ENCODE results near the gene TRIM6. TPM values are rescaled to one million over a fixed set of nuclear protein-coding genes. Genes with fewer than 3 reads are reported as not detected.

The TRIM6 gene
- total and polyA plus RNA-seq, 2 donors (not counting 3 experiments of a cell fraction or from before 2014, with no cell fraction given) = 3.9 to 5.6 TPM

DNA sequence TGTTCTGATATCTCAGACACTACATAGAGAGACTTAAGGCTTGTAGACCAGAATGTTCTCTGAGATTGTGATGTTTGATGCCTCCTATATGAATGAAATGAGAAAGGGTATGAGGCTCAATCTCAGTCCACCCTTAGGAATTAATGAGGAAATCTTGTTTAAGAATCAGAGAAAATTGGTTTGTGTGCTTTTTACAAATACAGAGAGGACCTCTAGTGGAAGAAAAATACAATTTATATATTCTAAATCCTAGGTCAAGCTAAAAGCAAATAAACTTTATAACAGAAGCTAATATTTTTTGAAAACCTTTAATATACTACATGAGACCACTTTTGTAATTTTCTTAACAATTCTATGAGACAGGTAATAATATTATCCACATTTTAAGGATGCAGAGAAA, 43.1 kb upstream of the TRIM6 start:
- dilution Hi-C loops (cut with MboI; ENCODE audit: extremely low pct_ligation_motif_present, low sequenced_read_pairs) = no loop called here
- H2AFZ ChIP-seq (ENCODE audit: low read depth, low read length) = no peak overlapping the region
- POLR2A ChIA-PET = no interaction called here
- no peaks in the 10 kb centered on the region for H3K4me1 ChIP-seq (ENCODE audit: control insufficient read depth, extremely low read depth, insufficient read depth, low read length)
- FAIRE-seq (no peak), DNase-seq (ENCODE audit: low read depth, low spot score) (no peak)
- no peaks in the 10 kb centered on the region for H3K9me3 ChIP-seq (replicated peaks; ENCODE audit: control insufficient read depth, insufficient read depth, low read length)
- intact Hi-C loops (cut with micrococcal nuclease) = loop anchor here (10.0 kb wide), 1 partner anchor 429 kb away; no protein-coding TSS in a partner anchor
- no peaks in the 10 kb centered on the region for H3K79me2 ChIP-seq (ENCODE audit: control insufficient read depth, insufficient read depth, low read length)
- CTCF ChIA-PET = interaction anchor here (0.6 to 1.1 kb wide), 3 partner anchors 77 to 428 kb away, joined by 3 to 5 read pairs (median 3); no protein-coding TSS in a partner anchor
- no peaks in the 10 kb centered on the region for H3K27me3 ChIP-seq (ENCODE audit: control insufficient read depth in 2 of 2, insufficient read depth in 2 of 2, low read length in 2 of 2)
- no peak overlapping the region for H3K4me2 ChIP-seq (ENCODE audit: insufficient read depth, low read length)
- no peak overlapping the region for H3K27ac ChIP-seq (ENCODE audit: insufficient read depth, low read depth, low read length)
- TF ChIP-seq CTCF (IDR thresholded peaks at IDR 0.05; ENCODE audit: extremely low read depth in 1 of 2, insufficient read depth in 1 of 2, low read depth in 1 of 2, low read length in 2 of 2) (no peak), EZH2 (IDR thresholded peaks at IDR 0.05; ENCODE audit: borderline replicate concordance, low read depth, low read length, severe bottlenecking) (no peak), GATA2 (IDR thresholded peaks at IDR 0.05; ENCODE audit: insufficient read depth, insufficient read length, low read depth, low read length) (no peak)
- H3K36me3 ChIP-seq (ENCODE audit: control insufficient read depth in 2 of 2, extremely low read depth in 1 of 2, insufficient read depth in 2 of 2, low read length in 2 of 2) = no peaks in the 10 kb centered on the region
- no peak overlapping the region for H3K9ac ChIP-seq (replicated peaks; ENCODE audit: extremely low read depth, insufficient read depth, low read length)
- H4K20me1 ChIP-seq (replicated peaks; ENCODE audit: control insufficient read depth, extremely low read depth, insufficient read depth, low read length) = no peaks in the 10 kb centered on the region
- BruUV-seq (replicated peaks) = no TSS peak
- H3K9me1 ChIP-seq (replicated peaks; ENCODE audit: control insufficient read depth, extremely low read depth, insufficient read depth, low read length) = no peaks in the 10 kb centered on the region
- H3K4me3 ChIP-seq (replicated peaks in 1 of 3; ENCODE audit: insufficient read depth in 1 of 3, low read depth in 1 of 3, low read length in 3 of 3) = no peak overlapping the region

GRCh38 chr11:5556596-5557188, 39.7 kb upstream of the TRIM6 start:
- H3K27ac ChIP-seq (ENCODE audit: insufficient read depth, low read depth, low read length) = no peak overlapping the region
- no peak for FAIRE-seq
- POLR2A ChIA-PET = no interaction called here

More at GRCh38 chr11:5556596-5557188, 39.7 kb upstream of the TRIM6 start:
- no peaks in the 10 kb centered on the region for H3K4me1 ChIP-seq (ENCODE audit: control insufficient read depth, extremely low read depth, insufficient read depth, low read length)
- CTCF ChIA-PET = no interaction called here
- no peaks in the 10 kb centered on the region for H3K36me3 ChIP-seq (ENCODE audit: control insufficient read depth in 2 of 2, extremely low read depth in 1 of 2, insufficient read depth in 2 of 2, low read length in 2 of 2)
- DNase-seq (ENCODE audit: low read depth, low spot score) = no peak
- H3K79me2 ChIP-seq (ENCODE audit: control insufficient read depth, insufficient read depth, low read length) = no peaks in the 10 kb centered on the region
- no peaks in the 10 kb centered on the region for H3K27me3 ChIP-seq (ENCODE audit: control insufficient read depth in 2 of 2, insufficient read depth in 2 of 2, low read length in 2 of 2)
- no peak overlapping the region for H3K9ac ChIP-seq (replicated peaks; ENCODE audit: extremely low read depth, insufficient read depth, low read length)
- H2AFZ ChIP-seq (ENCODE audit: low read depth, low read length) = no peak overlapping the region
- dilution Hi-C loops (cut with MboI; ENCODE audit: extremely low pct_ligation_motif_present, low sequenced_read_pairs) (no loop called here), intact Hi-C loops (cut with micrococcal nuclease) (loop anchor here (10.0 kb wide), 1 partner anchor 432 kb away; no protein-coding TSS in a partner anchor)
- TF ChIP-seq JUN (IDR thresholded peaks at IDR 0.05; ENCODE audit: borderline replicate concordance, insufficient read depth, insufficient read length, low read depth) (no peak), GATA2 (IDR thresholded peaks at IDR 0.05; ENCODE audit: insufficient read depth, insufficient read length, low read depth, low read length) (no peak), POLR2A (IDR thresholded peaks at IDR 0.05; ENCODE audit: low read depth, low read length) (no peak), POLR2AphosphoS5 (IDR thresholded peaks at IDR 0.05; ENCODE audit: insufficient read depth, low read depth, low read length) (no peak), MYC (IDR thresholded peaks at IDR 0.05; ENCODE audit: low read depth, low read length) (no peak), FOS (IDR thresholded peaks at IDR 0.05; ENCODE audit: borderline replicate concordance, insufficient read depth, low read length) (no peak), EZH2 (IDR thresholded peaks at IDR 0.05; ENCODE audit: borderline replicate concordance, low read depth, low read length, severe bottlenecking) (no peak), CTCF (IDR thresholded peaks at IDR 0.05; ENCODE audit: extremely low read depth in 1 of 2, insufficient read depth in 1 of 2, low read depth in 1 of 2, low read length in 2 of 2) (no peak)
- TF ChIP-seq, protein P1, sequence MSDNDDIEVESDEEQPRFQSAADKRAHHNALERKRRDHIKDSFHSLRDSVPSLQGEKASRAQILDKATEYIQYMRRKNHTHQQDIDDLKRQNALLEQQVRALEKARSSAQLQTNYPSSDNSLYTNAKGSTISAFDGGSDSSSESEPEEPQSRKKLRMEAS (IDR thresholded peaks at IDR 0.05; ENCODE audit: insufficient read depth, insufficient read length) = no peak
- no TSS peak for BruUV-seq (replicated peaks)
- no peak overlapping the region for H3K4me3 ChIP-seq (replicated peaks in 1 of 3; ENCODE audit: insufficient read depth in 1 of 3, low read depth in 1 of 3, low read length in 3 of 3)
- no peaks in the 10 kb centered on the region for H3K9me1 ChIP-seq (replicated peaks; ENCODE audit: control insufficient read depth, extremely low read depth, insufficient read depth, low read length)
- no peaks in the 10 kb centered on the region for H4K20me1 ChIP-seq (replicated peaks; ENCODE audit: control insufficient read depth, extremely low read depth, insufficient read depth, low read length)
- no peak overlapping the region for H3K4me2 ChIP-seq (ENCODE audit: insufficient read depth, low read length)
- no peaks in the 10 kb centered on the region for H3K9me3 ChIP-seq (replicated peaks; ENCODE audit: control insufficient read depth, insufficient read depth, low read length)

Measured in endothelial cell of umbilical vein (primary cell).